Motor neuron (in vitro differentiated cells): ENCODE measurements around the gene CFAP52. TPM values are rescaled to one million over a fixed set of nuclear protein-coding genes. Genes with fewer than 3 reads are reported as not detected.

ENCODE experiments used
- ATAC-seq, 8 experiments: fragments of 200-7000 bp; cut with Tn5 transposase; replicated peaks in 6 of 8; 2 replicates each; pipeline ENCODE4 v1.8.0; 2021; ENCODE audit warnings: mild to moderate bottlenecking in 8 of 8, moderate library complexity in 8 of 8
- H3K27ac ChIP-seq, 2 donors: fragments of 250-450 bp; sonication (Bioruptor Pico); 2 replicates each; pipeline ENCODE4 v1.9.0; 2021; ENCODE audit warnings: antibody characterized with exemption in 2 of 2, mild to moderate bottlenecking in 2 of 2, moderate library complexity in 1 of 2
- H3K4me1 ChIP-seq, 2 donors: fragments of 250-450 bp; sonication (Bioruptor Pico); replicated peaks in 1 of 2; 2 replicates each; pipeline ENCODE4 v1.6.1; 2021; ENCODE audit warnings: antibody characterized with exemption in 2 of 2, mild to moderate bottlenecking in 2 of 2, moderate library complexity in 1 of 2
- H3K4me3 ChIP-seq, 5 donors: fragments of 250-450 bp; sonication (Bioruptor Pico); 2 replicates each; pipeline ENCODE4 v1.9.0; 2021; ENCODE audit warnings: antibody characterized with exemption in 5 of 5, mild to moderate bottlenecking in 5 of 5, moderate library complexity in 4 of 5
- WGBS, 10 experiments: fragments of 450-650 bp; shearing (Covaris generic); methylation state at CpG; one replicate each; pipeline ENCODE4 v1.0.0; 2022; 5-methylcytosine and 5-hydroxymethylcytosine counted together
- in situ Hi-C, 9 experiments: fragments of 400-800 bp; cut with MboI; loops; one replicate each; pipeline ENCODE4 v1.15.0; 2021; ENCODE audit warnings: low sequenced_read_pairs in 9 of 9, low pct_unique_long_range_greater_than_20kb in 2 of 9; ENCODE audit not compliant: unreplicated experiment in 9 of 9
- total RNA-seq, 8 experiments: library from RNA; unstranded; fragments of 300-600 nt; gene quantifications; 2 replicates each; pipeline versions ENCODE4 v1.2.3 to v1.2.4, GENCODE V29; 2022

Gene CFAP52
- total RNA-seq, 8 experiments from 2014 or later: 0.15 to 62.3 (median 0.71) TPM

DNA sequence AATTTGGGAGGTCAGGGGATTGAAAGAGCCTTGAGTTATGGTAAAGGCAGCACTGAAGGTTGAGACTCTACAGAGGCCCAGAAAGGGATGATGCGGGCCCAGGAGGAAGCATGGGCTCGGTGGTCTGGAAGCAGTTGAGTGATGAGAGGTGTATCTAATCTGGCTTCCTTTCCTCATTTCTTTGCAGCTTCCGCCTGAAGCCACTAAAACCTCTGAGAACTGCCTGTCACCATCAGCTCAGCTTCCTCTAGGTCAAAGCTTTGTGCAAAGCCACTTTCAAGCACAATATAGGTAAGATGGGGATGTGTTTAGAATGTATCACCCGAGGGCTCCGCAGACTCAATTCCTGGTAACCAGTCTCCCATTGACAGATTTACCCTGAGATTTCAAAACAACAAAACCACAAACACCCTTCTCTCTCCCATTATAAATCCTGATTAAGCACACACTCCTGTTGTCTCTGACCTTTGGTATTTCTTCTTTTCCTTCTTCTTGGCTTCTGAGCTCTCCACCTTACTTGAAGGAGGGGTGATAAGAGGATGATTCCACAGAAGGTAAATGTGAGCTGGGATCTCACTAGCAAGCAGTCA is 90.1 kb downstream of the CFAP52 start:
- Histone ChIP-seq H3K4me1 (no peaks in the 10 kb centered on the region), H3K4me3 (no peak overlapping the region), H3K27ac (no peak overlapping the region)
- ATAC-seq: no peak
- in situ Hi-C loops: no loop called here
- 25 to 100% (median 80%) methylated on average over 1 to 4 of the region's 5 CpGs; no CpG with 5 or more reads in 3 of the 10 experiments for WGBS, 10 experiments

DNA sequence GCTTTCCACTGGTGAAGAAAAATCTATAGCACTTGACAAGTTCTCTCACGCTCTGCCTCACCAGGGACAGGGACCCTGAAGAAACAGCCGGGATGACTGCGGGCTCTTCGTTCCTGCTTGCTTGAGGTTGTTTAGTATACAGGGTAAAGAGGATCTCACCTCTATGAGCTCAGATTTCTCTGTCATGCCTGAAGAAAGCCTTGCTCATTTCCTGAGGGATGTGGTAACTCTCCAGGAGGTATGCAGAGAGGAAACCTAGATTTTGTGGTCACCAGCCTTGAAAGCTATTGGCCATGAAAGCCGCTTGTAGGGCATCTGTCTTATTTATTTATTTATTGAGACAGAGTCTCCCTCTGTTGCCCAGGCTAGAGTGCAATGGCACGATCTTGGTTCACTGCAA is 92.1 kb downstream of the CFAP52 start:
- 60 to 100% (median 79%) methylated on average over 1 to 5 of the region's 6 CpGs; no CpG with 5 or more reads in 2 of the 10 experiments for WGBS, 10 experiments
- in situ Hi-C loops: no loop called here
- no peak for ATAC-seq
- H3K27ac ChIP-seq: no peak overlapping the region
- no peaks in the 10 kb centered on the region for H3K4me1 ChIP-seq
- H3K4me3 ChIP-seq: no peak overlapping the region

- no peak overlapping the region for H3K27ac ChIP-seq
- WGBS, 10 experiments: 20 to 100% (median 80%) methylated on average over 1 to 4 of the region's 6 CpGs; no CpG with 5 or more reads in 1 of the 10 experiments
- H3K4me3 ChIP-seq: no peak overlapping the region
- in situ Hi-C loops: no loop called here
- H3K4me1 ChIP-seq: no peaks in the 10 kb centered on the region
- ATAC-seq: no peak
Observed at GRCh38 chr17:9669551-9670008, 93.1 kb downstream of the CFAP52 start.

GRCh38 chr17:9670596-9670995 is 94.2 kb downstream of the CFAP52 start:
- no peak overlapping the region for H3K4me3 ChIP-seq
- no peak for ATAC-seq
- in situ Hi-C loops: no loop called here
- no peaks in the 10 kb centered on the region for H3K4me1 ChIP-seq
- H3K27ac ChIP-seq: no peak overlapping the region
- 0 to 88% (median 70%) methylated on average over 1 to 6 of the region's 8 CpGs; no CpG with 5 or more reads in 2 of the 10 experiments for WGBS, 10 experiments

DNA sequence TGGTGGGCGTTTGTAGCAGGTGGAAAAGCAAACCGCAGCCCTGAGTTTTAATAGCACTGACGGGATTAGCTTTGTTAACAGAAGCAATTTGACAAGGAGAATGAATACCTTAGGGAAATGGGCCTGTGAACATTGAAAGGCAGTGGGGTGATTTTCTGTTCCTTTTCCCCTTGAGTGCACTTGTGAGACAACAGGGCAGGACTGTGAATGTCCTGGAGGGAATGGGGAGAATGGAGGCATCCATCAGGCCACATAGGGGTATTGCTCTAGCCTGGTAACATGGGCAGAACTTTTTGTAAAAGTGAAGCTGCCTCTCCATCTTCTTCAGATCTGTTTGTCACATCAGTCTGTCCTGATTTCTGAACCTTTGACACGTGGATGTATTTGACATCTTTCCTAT is 95.1 kb downstream of the CFAP52 start:
- in situ Hi-C loops: no loop called here
- no peak overlapping the region for H3K27ac ChIP-seq
- 17 to 72% (median 53%) methylated on average over 1 to 4 of the region's 4 CpGs; no CpG with 5 or more reads in 5 of the 10 experiments for WGBS, 10 experiments
- H3K4me3 ChIP-seq: no peak overlapping the region
- H3K4me1 ChIP-seq: no peaks in the 10 kb centered on the region
- no peak for ATAC-seq

- 60 to 100% (median 84%) methylated on average over 2 to 7 of the region's 8 CpGs; no CpG with 5 or more reads in 1 of the 10 experiments for WGBS, 10 experiments
- Histone ChIP-seq H3K4me3 (no peak overlapping the region), H3K27ac (no peak overlapping the region), H3K4me1 (no peaks in the 10 kb centered on the region)
- ATAC-seq: no peak
- in situ Hi-C loops: no loop called here
Observed at GRCh38 chr17:9672266-9672665, 95.8 kb downstream of the CFAP52 start.

GRCh38 chr17:9672691-9673090 is 96.2 kb downstream of the CFAP52 start:
- H3K4me3 ChIP-seq: no peak overlapping the region
- in situ Hi-C loops: no loop called here
- 33 to 100% (median 91%) methylated on average over 1 to 6 of the region's 6 CpGs; no CpG with 5 or more reads in 2 of the 10 experiments for WGBS, 10 experiments

GRCh38 chr17:9676084-9676483 is 99.6 kb downstream of the CFAP52 start:
- H3K27ac ChIP-seq: no peak overlapping the region
- ATAC-seq: peak in 1 of 8 experiments; percentile 32
- in situ Hi-C loops: loop anchor here in 2 of 9 experiments (25.0 kb wide), 1 partner anchor 89 kb away; the partner anchor contains the start of genes CFAP52 (in 2 of the 2) and STX8 (in 2 of the 2)

More at GRCh38 chr17:9672691-9673090, 96.2 kb downstream of the CFAP52 start:
- H3K27ac ChIP-seq: no peak overlapping the region
- no peak for ATAC-seq
- H3K4me1 ChIP-seq: no peaks in the 10 kb centered on the region

GRCh38 chr17:9676820-9677310 is 100.4 kb downstream of the CFAP52 start:
- 30 to 100% (median 81%) methylated on average over 1 to 4 of the region's 4 CpGs; no CpG with 5 or more reads in 2 of the 10 experiments for WGBS, 10 experiments
- Histone ChIP-seq H3K4me1 (no peaks in the 10 kb centered on the region), H3K4me3 (no peak overlapping the region), H3K27ac (no peak overlapping the region)
- peak in 3 of 8 experiments; percentile 29 to 57 (median 39) for ATAC-seq
- in situ Hi-C loops: loop anchor here in 2 of 9 experiments (25.0 kb wide), 1 partner anchor 90 kb away; the partner anchor contains the start of genes CFAP52 (in 2 of the 2) and STX8 (in 2 of the 2)

More at GRCh38 chr17:9676084-9676483, 99.6 kb downstream of the CFAP52 start:
- WGBS, 10 experiments: 40 to 100% (median 89%) methylated on average over 1 to 3 of the region's 4 CpGs; no CpG with 5 or more reads in 4 of the 10 experiments
- Histone ChIP-seq H3K4me1 (no peaks in the 10 kb centered on the region), H3K4me3 (no peak overlapping the region)

DNA sequence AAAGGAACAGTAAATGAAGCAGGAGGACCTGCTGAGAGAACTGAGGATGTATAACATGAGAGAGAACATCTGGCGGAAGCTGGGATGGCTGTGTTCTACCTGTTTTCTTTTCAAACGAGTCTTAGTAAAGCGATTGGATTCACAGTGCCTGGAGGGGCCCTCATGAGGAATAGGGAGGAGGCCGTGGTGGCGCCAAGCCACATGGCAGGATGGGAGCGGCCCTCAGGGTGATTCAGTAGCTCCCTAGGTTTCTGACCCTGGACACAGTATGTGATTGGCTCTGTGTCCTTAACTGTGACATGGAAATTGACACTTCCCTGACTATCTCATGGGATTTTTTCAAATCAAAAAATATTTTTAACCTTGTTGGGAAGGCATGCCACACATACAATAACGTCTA is 101.0 kb downstream of the CFAP52 start:
- Histone ChIP-seq H3K27ac (no peak overlapping the region), H3K4me1 (no peaks in the 10 kb centered on the region), H3K4me3 (no peak overlapping the region)
- ATAC-seq: peak in 1 of 8 experiments; percentile 43
- in situ Hi-C loops: loop anchor here in 2 of 9 experiments (25.0 kb wide), 1 partner anchor 90 kb away; the partner anchor contains the start of genes CFAP52 (in 2 of the 2) and STX8 (in 2 of the 2)
- 43 to 88% (median 77%) methylated on average over 2 to 6 of the region's 7 CpGs; no CpG with 5 or more reads in 4 of the 10 experiments for WGBS, 10 experiments

- Histone ChIP-seq H3K4me1 (no peaks in the 10 kb centered on the region), H3K4me3 (no peak overlapping the region), H3K27ac (no peak overlapping the region)
- in situ Hi-C loops: loop anchor here in 2 of 9 experiments (25.0 kb wide), 1 partner anchor 91 kb away; the partner anchor contains the start of genes CFAP52 (in 2 of the 2) and STX8 (in 2 of the 2)
- 50 to 100% (median 83%) methylated on average over 2 to 4 of the region's 4 CpGs for WGBS, 10 experiments
- no peak for ATAC-seq
Observed at GRCh38 chr17:9677896-9678295, 101.5 kb downstream of the CFAP52 start.

DNA sequence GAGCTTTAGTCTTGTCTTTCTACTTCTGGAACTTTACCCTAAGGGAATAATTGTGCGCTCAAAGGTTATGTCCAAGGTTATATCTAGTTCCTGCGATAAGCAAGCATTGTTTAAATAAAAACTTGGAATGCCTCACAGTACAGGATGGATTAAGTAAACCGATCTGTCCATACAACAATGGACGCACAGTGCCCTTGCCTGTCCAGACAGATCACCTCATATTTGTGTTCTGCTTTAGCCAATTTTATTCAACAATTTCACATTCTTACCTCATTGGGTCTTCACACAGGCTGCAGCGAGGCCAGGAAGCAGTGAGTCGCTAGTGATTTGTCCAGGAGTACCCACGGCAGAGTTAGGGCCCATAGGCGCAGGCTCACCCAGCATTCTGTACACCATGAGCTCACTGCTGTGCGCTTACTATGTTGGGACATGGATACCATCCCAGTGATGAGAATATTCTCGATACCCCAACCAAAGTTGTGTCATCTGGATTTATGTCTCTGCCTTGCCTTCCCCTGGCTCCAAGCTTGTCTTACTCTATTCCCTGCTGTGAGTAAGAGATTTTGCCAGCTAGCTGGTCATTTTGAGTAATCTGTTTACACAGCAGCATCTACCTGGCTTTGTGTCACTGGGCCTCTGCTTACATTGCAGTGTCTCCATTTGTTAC is 108.6 kb downstream of the CFAP52 start:
- in situ Hi-C loops: loop anchor here in 2 of 9 experiments (25.0 kb wide), 1 partner anchor 98 kb away; the partner anchor contains the start of genes CFAP52 (in 2 of the 2) and STX8 (in 2 of the 2)
- WGBS, 10 experiments: 45 to 100% (median 90%) methylated on average over 2 to 9 of the region's 10 CpGs; no CpG with 5 or more reads in 1 of the 10 experiments
- Histone ChIP-seq H3K27ac (no peak overlapping the region), H3K4me1 (no peaks in the 10 kb centered on the region), H3K4me3 (no peak overlapping the region)
- ATAC-seq: no peak
